ENCODE data around the gene RPL31. TPM values are rescaled to one million over a fixed set of nuclear protein-coding genes. Genes with fewer than 3 reads are reported as not detected.

Gene RPL31
- total RNA-seq, 1 experiment from 2014 or later, result 1,893 TPM

DNA sequence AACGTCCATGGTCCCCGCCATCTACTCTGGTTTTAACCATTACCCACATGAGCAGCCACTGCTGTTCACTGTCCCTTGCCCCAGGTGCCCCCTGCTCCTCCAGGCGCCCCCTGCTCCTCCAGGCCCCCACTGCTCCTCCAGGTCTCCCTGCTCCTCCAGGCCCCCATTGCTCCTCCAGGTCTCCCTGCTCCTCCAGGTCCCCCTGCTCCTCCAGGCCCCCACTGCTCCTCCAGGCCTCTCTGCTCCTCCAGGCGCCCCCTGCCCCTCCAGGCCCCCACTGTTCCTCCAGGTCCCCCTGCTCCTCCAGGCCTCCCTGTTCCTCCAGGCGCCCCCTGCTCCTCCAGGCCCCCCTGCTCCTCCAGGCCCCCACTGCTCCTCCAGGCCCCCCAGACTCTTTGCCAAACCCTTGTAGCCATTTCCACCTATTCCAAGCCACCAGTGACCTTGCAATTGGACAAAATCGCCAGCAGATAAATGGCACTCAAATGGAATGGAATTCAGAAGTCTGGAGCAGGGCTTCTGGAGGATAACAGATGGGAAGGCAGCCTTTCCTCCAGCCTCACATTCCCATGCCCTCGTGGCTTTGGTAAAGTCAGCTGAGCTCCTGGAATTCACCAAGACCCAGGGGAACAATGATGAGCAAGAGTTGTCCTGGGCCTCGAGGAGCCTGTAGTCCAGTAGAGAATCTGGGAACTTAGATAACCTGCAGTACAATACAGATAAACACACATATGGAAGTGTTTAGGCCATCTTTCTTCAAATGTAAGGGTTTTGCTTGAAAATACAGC is 13.3 kb upstream of the RPL31 start:
- H2BK120ac ChIP-seq (ENCODE audit: low read depth, low read length, poor library complexity, severe bottlenecking), result no peak overlapping the region
- DNase-seq, result no peak
- H3K79me1 ChIP-seq (ENCODE audit: insufficient read depth, low read depth, low read length, poor library complexity, severe bottlenecking), result no peaks in the 10 kb centered on the region
- no peak overlapping the region for H2BK20ac ChIP-seq (ENCODE audit: low read depth, low read length, poor library complexity, severe bottlenecking)
- H2BK5ac ChIP-seq (ENCODE audit: insufficient read length, low read length), result no peak overlapping the region
- no peak overlapping the region for H2BK15ac ChIP-seq (ENCODE audit: low read depth, low read length)
- H3K4ac ChIP-seq (ENCODE audit: low read depth, low read length), result no peak overlapping the region
- TF ChIP-seq, protein P1, sequence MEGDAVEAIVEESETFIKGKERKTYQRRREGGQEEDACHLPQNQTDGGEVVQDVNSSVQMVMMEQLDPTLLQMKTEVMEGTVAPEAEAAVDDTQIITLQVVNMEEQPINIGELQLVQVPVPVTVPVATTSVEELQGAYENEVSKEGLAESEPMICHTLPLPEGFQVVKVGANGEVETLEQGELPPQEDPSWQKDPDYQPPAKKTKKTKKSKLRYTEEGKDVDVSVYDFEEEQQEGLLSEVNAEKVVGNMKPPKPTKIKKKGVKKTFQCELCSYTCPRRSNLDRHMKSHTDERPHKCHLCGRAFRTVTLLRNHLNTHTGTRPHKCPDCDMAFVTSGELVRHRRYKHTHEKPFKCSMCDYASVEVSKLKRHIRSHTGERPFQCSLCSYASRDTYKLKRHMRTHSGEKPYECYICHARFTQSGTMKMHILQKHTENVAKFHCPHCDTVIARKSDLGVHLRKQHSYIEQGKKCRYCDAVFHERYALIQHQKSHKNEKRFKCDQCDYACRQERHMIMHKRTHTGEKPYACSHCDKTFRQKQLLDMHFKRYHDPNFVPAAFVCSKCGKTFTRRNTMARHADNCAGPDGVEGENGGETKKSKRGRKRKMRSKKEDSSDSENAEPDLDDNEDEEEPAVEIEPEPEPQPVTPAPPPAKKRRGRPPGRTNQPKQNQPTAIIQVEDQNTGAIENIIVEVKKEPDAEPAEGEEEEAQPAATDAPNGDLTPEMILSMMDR (conservative IDR thresholded peaks at IDR 0.05), result no peak
- no CpG with 5 or more reads among the region's 8 CpGs for WGBS (ENCODE audit: extremely low coverage, insufficient read length, low lambda C conversion rate)
- H3K4me2 ChIP-seq (ENCODE audit: insufficient read depth, insufficient read length, low read length), result no peak overlapping the region
- no peak overlapping the region for H3K23ac ChIP-seq (ENCODE audit: insufficient read length, low read depth, low read length)
- H4K20me1 ChIP-seq (ENCODE audit: control insufficient read depth, insufficient read depth, insufficient read length), result peaks cover 2% of the 10 kb centered on the region
- H3K27ac ChIP-seq (ENCODE audit: insufficient read length, low read depth, low read length), result no peak overlapping the region
- H3K23me2 ChIP-seq (ENCODE audit: insufficient read length, low read depth, low read length, poor library complexity, severe bottlenecking), result no peaks in the 10 kb centered on the region
- Mint-ChIP-seq H3K27me3 (ENCODE audit: low read depth) (peaks cover 2% of the 10 kb centered on the region; the same call in 1 of the 2 replicates), H3K36me3 (ENCODE audit: insufficient read depth in 1 of 3, low read depth in 3 of 3) (no peaks in the 10 kb centered on the region; a peak in 1 of 7 replicates), H3K9me3 (no peaks in the 10 kb centered on the region; a peak in 1 of 5 replicates), H3K4me1 (peaks cover 2 to 14% of the 10 kb centered on the region in 2 experiments; a peak in 3 of 4 replicates), H3K27ac (no peak overlapping the region), H3K4me3 (no peak overlapping the region)
- H3T11ph ChIP-seq (ENCODE audit: low read length), result no peak overlapping the region
- no peaks in the 10 kb centered on the region for H3K4me1 ChIP-seq (ENCODE audit: insufficient read depth, low read length)
- H4K91ac ChIP-seq (ENCODE audit: insufficient read length, low read depth, low read length), result no peak overlapping the region
- no peak overlapping the region for H3K56ac ChIP-seq (ENCODE audit: insufficient read length, low read depth, low read length)
- no peaks in the 10 kb centered on the region for H3K27me3 ChIP-seq (ENCODE audit: insufficient read depth, low read length)
- no peak overlapping the region for H2BK12ac ChIP-seq (ENCODE audit: insufficient read length, low read depth, low read length)
- no peak overlapping the region for H3K14ac ChIP-seq (ENCODE audit: insufficient read depth, low read length)
- H4K8ac ChIP-seq (replicated peaks; ENCODE audit: insufficient read length, low read depth, low read length), result no peak overlapping the region
- no peak overlapping the region for H2AK5ac ChIP-seq (ENCODE audit: insufficient read length, low read length)
- H3K9ac ChIP-seq (ENCODE audit: extremely low read depth, insufficient read length, low read length), result no peak overlapping the region
- H3K79me2 ChIP-seq (ENCODE audit: insufficient read depth, low read length), result no peaks in the 10 kb centered on the region
- no peak overlapping the region for H4K5ac ChIP-seq (ENCODE audit: insufficient read length, low read depth, low read length)
- no peak overlapping the region for H2AFZ ChIP-seq (ENCODE audit: low read length)
- no peaks in the 10 kb centered on the region for H3K9me3 ChIP-seq (ENCODE audit: control insufficient read depth, low read depth, low read length)
- no peak overlapping the region for H3K18ac ChIP-seq (ENCODE audit: insufficient read length, low read depth, low read length)
